ENCODE results near the gene CABYR. TPM values are rescaled to one million over a fixed set of nuclear protein-coding genes. Genes with fewer than 3 reads are reported as not detected.

CABYR gene
- total and polyA plus RNA-seq, 2 of the 13 experiments (the other 11 are each of a cell fraction or from before 2014, with no cell fraction given) = 0.71 to 0.88 TPM

DNA sequence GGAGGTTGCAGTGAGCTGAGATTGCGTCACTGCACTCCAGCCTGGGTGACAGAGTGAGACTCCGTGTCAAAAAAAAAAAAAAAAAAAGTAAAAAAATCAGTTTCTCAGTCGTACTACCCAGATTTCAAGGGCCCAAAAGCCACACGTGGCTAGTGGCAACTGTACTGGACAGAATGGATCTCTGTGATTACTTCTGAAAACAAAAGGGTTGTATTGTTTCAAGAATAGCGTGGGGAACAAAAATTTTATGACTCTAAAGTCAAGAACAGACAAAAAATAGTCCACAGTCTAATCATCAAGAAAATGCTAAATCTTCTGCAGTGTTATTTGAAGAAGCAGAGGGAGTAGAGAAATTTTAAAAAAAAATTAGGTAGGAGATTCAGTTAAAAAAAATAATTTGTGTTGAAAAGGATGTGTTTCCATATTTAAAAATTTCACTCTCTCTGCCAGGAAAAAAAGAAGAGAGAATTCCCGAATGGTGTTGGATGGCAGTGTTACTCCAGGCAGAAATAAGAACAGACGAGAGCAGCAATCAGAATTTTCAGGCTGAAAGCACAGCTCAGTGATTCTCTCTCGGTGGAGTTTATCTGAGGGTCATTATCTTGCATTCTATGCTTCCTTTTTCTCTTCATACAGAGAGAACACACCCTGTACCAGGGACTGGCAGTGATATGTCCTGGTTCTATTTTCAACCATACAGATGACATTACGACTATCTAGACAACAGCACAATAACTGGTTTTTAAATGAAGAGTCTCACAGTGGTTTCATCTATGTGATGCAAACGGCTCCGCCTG is 61.8 kb downstream of the CABYR start (continued):
- TF ChIP-seq ZNF646 (CRISPR knock-in tag; IDR thresholded peaks at IDR 0.05) = no peak
- no peak for TF ChIP-seq KDM3A (CRISPR knock-in tag; IDR thresholded peaks at IDR 0.05; ENCODE audit: low read depth)
- TF ChIP-seq GABPB1 (CRISPR knock-in tag; IDR thresholded peaks at IDR 0.05) = no peak

Measured in HepG2 (cell line).